ENCODE data around the gene TAX1BP3. TPM values are rescaled to one million over a fixed set of nuclear protein-coding genes. Genes with fewer than 3 reads are reported as not detected.

The TAX1BP3 gene
- total and polyA plus RNA-seq, 2 experiments from 2014 or later: 98.7 to 134 TPM

GRCh38 chr17:3682033-3682432 lies 13.7 kb upstream of the TAX1BP3 start (continued):
- TF ChIP-seq ZNF462 (CRISPR knock-in tag; IDR thresholded peaks at IDR 0.05) (no peak), ZNF114 (CRISPR knock-in tag; IDR thresholded peaks at IDR 0.05) (no peak)
- TF ChIP-seq, protein P1, sequence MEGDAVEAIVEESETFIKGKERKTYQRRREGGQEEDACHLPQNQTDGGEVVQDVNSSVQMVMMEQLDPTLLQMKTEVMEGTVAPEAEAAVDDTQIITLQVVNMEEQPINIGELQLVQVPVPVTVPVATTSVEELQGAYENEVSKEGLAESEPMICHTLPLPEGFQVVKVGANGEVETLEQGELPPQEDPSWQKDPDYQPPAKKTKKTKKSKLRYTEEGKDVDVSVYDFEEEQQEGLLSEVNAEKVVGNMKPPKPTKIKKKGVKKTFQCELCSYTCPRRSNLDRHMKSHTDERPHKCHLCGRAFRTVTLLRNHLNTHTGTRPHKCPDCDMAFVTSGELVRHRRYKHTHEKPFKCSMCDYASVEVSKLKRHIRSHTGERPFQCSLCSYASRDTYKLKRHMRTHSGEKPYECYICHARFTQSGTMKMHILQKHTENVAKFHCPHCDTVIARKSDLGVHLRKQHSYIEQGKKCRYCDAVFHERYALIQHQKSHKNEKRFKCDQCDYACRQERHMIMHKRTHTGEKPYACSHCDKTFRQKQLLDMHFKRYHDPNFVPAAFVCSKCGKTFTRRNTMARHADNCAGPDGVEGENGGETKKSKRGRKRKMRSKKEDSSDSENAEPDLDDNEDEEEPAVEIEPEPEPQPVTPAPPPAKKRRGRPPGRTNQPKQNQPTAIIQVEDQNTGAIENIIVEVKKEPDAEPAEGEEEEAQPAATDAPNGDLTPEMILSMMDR (conservative IDR thresholded peaks at IDR 0.05; ENCODE audit: low read depth in 2 of 2): no peak

DNA sequence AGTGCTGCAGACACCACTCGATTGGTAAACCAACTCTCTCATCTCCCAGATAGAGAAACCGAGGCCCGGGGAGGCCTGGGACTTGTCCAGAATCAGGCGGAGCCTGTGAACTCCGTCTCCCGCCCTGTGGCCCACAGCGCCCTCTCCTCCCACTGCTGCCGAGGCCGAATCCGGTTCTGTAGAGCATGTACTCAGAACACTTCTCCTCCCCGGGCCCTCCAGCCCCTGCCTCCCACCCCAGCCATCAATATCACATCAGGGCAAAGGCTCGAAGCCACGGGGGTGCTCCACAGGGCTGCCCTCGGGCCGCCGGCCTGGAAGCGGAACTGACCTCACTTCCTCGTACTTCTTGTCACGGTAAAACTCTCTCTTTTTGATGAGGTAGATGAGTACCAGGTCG lies 13.2 kb upstream of the TAX1BP3 start:
- no peak overlapping the region for H2AFZ ChIP-seq
- no peaks in the 10 kb centered on the region for H3K9me2 ChIP-seq (ENCODE audit: insufficient read depth)
- DNase-seq (ENCODE audit: low spot score) (no peak), ATAC-seq (no peak)
- H3K4me1 ChIP-seq (ENCODE audit: insufficient read depth): no peaks in the 10 kb centered on the region
- Mint-ChIP-seq H3K9me3 (no peaks in the 10 kb centered on the region), H3K4me3 (no peak overlapping the region), H3K27ac (no peak overlapping the region), H3K4me1 (peaks cover 5% of the 10 kb centered on the region; the same call in 2 of the 3 replicates), H3K27me3 (ENCODE audit: insufficient read depth, low read depth, poor library complexity) (peaks cover 2% of the 10 kb centered on the region), H3K36me3 (ENCODE audit: low read depth) (no peaks in the 10 kb centered on the region)
- H3K36me3 ChIP-seq (ENCODE audit: insufficient read depth): no peaks in the 10 kb centered on the region
- H3K4me3 ChIP-seq: no peak overlapping the region
- TF ChIP-seq, protein P1 (conservative IDR thresholded peaks at IDR 0.05; ENCODE audit: low read depth in 2 of 2): no peak
- TF ChIP-seq EZH2phosphoT487 (IDR thresholded peaks at IDR 0.05; ENCODE audit: unreplicated experiment): no peak
- TF ChIP-seq CREB1 (CRISPR knock-in tag; IDR thresholded peaks at IDR 0.05; ENCODE audit: low read depth): no peak
- TF ChIP-seq, protein P2, sequence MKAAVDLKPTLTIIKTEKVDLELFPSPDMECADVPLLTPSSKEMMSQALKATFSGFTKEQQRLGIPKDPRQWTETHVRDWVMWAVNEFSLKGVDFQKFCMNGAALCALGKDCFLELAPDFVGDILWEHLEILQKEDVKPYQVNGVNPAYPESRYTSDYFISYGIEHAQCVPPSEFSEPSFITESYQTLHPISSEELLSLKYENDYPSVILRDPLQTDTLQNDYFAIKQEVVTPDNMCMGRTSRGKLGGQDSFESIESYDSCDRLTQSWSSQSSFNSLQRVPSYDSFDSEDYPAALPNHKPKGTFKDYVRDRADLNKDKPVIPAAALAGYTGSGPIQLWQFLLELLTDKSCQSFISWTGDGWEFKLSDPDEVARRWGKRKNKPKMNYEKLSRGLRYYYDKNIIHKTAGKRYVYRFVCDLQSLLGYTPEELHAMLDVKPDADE (IDR thresholded peaks at IDR 0.05): no peak
- TF ChIP-seq EZH2 (IDR thresholded peaks at IDR 0.05; ENCODE audit: low read depth, unreplicated experiment): no peak
- no peak for TF ChIP-seq STAT1 (IDR thresholded peaks at IDR 0.05; ENCODE audit: unreplicated experiment)
- H3K27me3 ChIP-seq (ENCODE audit: insufficient read depth): no peaks in the 10 kb centered on the region
- H3K27ac ChIP-seq (ENCODE audit: low read depth): no peak overlapping the region
- no peak overlapping the region for H3K4me2 ChIP-seq
- no peaks in the 10 kb centered on the region for H4K20me1 ChIP-seq (replicated peaks; ENCODE audit: insufficient read depth)
- H3K79me2 ChIP-seq (replicated peaks; ENCODE audit: insufficient read depth): no peaks in the 10 kb centered on the region
- H3F3A ChIP-seq (replicated peaks; ENCODE audit: low read depth): no peaks in the 10 kb centered on the region

All from GM23338 (cell line).